ENCODE data around the gene EI24. TPM values are rescaled to one million over a fixed set of nuclear protein-coding genes. Genes with fewer than 3 reads are reported as not detected.

Gene EI24
- total and polyA plus RNA-seq, 9 donors = 44.9 to 149 (median 53.4) TPM

DNA sequence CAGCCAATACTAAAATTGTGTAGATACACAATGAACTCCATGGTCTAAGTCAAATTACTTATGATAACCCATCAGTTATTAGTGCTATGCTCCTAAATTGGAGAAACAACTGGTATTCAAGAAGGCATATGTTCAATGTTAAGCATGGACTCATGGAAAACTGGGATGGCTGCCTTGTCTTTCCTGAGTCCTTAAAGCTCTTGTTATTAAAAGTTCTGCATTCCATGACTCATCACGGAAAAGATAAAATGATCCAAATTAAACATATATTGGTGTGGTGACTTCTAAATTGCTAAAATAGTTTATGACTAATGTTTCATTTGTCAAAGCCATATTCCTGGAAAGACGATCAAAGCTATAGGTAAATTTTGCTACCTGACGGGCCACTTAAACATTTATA, 9.4 kb upstream of the EI24 start:
- Histone ChIP-seq H3K4me1 (ENCODE audit: insufficient read depth) (no peaks in the 10 kb centered on the region), H3K27ac (no peak overlapping the region), H3K27me3 (no peaks in the 10 kb centered on the region), H3K9me3 (no peaks in the 10 kb centered on the region), H3K36me3 (no peaks in the 10 kb centered on the region), H3K4me3 (no peak overlapping the region)
- TF ChIP-seq, protein P1, sequence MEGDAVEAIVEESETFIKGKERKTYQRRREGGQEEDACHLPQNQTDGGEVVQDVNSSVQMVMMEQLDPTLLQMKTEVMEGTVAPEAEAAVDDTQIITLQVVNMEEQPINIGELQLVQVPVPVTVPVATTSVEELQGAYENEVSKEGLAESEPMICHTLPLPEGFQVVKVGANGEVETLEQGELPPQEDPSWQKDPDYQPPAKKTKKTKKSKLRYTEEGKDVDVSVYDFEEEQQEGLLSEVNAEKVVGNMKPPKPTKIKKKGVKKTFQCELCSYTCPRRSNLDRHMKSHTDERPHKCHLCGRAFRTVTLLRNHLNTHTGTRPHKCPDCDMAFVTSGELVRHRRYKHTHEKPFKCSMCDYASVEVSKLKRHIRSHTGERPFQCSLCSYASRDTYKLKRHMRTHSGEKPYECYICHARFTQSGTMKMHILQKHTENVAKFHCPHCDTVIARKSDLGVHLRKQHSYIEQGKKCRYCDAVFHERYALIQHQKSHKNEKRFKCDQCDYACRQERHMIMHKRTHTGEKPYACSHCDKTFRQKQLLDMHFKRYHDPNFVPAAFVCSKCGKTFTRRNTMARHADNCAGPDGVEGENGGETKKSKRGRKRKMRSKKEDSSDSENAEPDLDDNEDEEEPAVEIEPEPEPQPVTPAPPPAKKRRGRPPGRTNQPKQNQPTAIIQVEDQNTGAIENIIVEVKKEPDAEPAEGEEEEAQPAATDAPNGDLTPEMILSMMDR (IDR thresholded peaks at IDR 0.05) = no peak
- TF ChIP-seq EP300 (IDR thresholded peaks at IDR 0.05) (no peak), POLR2A (IDR thresholded peaks at IDR 0.05) (no peak)
- intact Hi-C loops (cut with DNase I) = loop anchor here in 1 of 4 donors (10.0 kb wide), 1 partner anchor 65 kb away; the partner anchor contains the start of gene CHEK1
- WGBS, 3 donors = 60 to 75% (median 68%) methylated on average over 3 of the region's 3 CpGs
- DNase-seq = no peak

DNA sequence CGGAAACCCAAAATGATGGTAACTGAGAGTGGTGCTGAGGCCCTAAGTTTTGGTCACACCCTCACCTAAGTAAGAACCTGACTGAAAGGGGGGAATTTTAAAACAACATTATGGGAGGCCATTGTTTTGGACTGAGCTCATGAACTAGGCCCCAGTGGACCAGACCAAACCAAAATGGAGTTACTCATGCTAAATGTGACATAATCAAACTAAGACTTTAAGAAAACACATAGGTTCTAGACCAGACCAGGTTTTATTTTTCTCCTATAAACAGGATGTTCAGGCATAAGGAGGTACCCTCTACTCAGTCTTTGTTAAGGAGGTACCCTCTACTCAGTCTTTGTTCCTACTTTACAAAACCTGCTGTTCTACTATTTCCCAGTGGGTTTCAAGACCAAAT, 7.4 kb upstream of the EI24 start:
- Histone ChIP-seq H3K4me1 (ENCODE audit: insufficient read depth) (no peaks in the 10 kb centered on the region), H3K4me3 (no peak overlapping the region), H3K27ac (no peak overlapping the region), H3K36me3 (no peaks in the 10 kb centered on the region), H3K9me3 (no peaks in the 10 kb centered on the region), H3K27me3 (no peaks in the 10 kb centered on the region)
- TF ChIP-seq EP300 (IDR thresholded peaks at IDR 0.05) = no peak
- TF ChIP-seq, protein P1 (IDR thresholded peaks at IDR 0.05) = no peak
- TF ChIP-seq POLR2A (IDR thresholded peaks at IDR 0.05) = no peak
- no peak for DNase-seq
- WGBS, 3 donors = 96 to 97% (median 97%) methylated on average over 1 of the region's 1 CpG
- intact Hi-C loops (cut with DNase I) = loop anchor here in 1 of 4 donors (10.0 kb wide), 1 partner anchor 63 kb away; the partner anchor contains the start of gene CHEK1

DNA sequence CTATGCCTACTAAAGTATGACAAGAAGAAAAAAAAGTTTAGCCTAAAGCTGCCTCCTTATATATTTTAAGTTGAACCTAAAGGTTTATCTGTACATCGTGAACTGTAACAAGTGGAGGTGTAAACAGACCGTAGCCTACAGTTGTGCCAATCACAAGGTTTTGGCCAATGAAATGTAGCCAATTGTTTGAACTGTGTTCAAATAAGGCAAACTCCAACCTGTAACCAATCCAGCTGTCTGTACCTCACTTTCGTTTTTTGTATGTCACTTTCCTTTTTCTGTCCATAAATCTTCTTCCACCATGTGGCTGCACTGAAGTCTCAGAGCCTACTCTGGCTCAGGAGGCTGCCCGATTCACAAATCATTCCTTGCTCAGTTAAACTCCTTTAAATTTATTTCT, 6.8 kb upstream of the EI24 start:
- WGBS, 3 donors = 65 to 66% (median 66%) methylated on average over 4 of the region's 4 CpGs
- no peaks in the 10 kb centered on the region for H3K36me3 ChIP-seq
- no peak for DNase-seq
- H3K4me3 ChIP-seq = no peak overlapping the region
- H3K27me3 ChIP-seq = no peaks in the 10 kb centered on the region
- intact Hi-C loops (cut with DNase I) = loop anchor here in 1 of 4 donors (10.0 kb wide), 1 partner anchor 62 kb away; the partner anchor contains the start of gene CHEK1
- no peak overlapping the region for H3K27ac ChIP-seq
- no peaks in the 10 kb centered on the region for H3K9me3 ChIP-seq
- H3K4me1 ChIP-seq (ENCODE audit: insufficient read depth) = no peaks in the 10 kb centered on the region
- TF ChIP-seq POLR2A (IDR thresholded peaks at IDR 0.05) = no peak
- no peak for TF ChIP-seq EP300 (IDR thresholded peaks at IDR 0.05)
- TF ChIP-seq, protein P1 (IDR thresholded peaks at IDR 0.05) = no peak

DNA sequence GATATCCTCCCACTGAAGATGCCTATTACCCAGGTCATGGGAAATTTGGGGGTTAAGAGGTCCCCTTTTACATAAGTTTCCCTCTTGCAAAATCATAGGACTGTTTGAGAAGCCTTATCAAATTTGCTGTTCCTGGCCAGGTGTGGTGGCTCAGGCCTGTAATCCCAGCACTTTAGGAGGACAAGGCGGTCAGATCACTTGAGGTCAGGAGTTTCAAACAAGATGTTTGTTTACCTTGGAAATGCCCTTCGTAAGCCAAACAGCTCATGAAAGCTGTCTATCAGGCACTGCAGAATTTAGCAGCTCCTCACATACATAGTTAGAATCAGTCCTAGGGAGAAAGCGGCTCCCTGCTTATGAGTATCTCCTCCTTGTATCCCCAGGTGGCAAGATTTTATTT, 4.9 kb upstream of the EI24 start:
- no peak overlapping the region for H3K4me3 ChIP-seq
- H3K36me3 ChIP-seq = no peaks in the 10 kb centered on the region
- no peaks in the 10 kb centered on the region for H3K4me1 ChIP-seq (ENCODE audit: insufficient read depth)
- no peak for TF ChIP-seq EP300 (IDR thresholded peaks at IDR 0.05)
- no peak for TF ChIP-seq POLR2A (IDR thresholded peaks at IDR 0.05)
- TF ChIP-seq, protein P1 (IDR thresholded peaks at IDR 0.05) = no peak
- no peaks in the 10 kb centered on the region for H3K9me3 ChIP-seq
- intact Hi-C loops (cut with DNase I) = loop anchor here in 1 of 4 donors (10.0 kb wide), 1 partner anchor 60 kb away; the partner anchor contains the start of gene CHEK1
- H3K27ac ChIP-seq = no peak overlapping the region
- WGBS, 3 donors = 71 to 82% (median 82%) methylated on average over 3 of the region's 3 CpGs
- no peak for DNase-seq
- no peaks in the 10 kb centered on the region for H3K27me3 ChIP-seq
